ENCODE results near the gene ERVH48-1. TPM values are rescaled to one million over a fixed set of nuclear protein-coding genes. Genes with fewer than 3 reads are reported as not detected.
"Not testable (repeated sequence)": the region's sequence is repeated elsewhere in the genome, so short reads cannot be mapped to it uniquely, and the experiment has no call there.

The ERVH48-1 gene
- total RNA-seq, result not detected

DNA sequence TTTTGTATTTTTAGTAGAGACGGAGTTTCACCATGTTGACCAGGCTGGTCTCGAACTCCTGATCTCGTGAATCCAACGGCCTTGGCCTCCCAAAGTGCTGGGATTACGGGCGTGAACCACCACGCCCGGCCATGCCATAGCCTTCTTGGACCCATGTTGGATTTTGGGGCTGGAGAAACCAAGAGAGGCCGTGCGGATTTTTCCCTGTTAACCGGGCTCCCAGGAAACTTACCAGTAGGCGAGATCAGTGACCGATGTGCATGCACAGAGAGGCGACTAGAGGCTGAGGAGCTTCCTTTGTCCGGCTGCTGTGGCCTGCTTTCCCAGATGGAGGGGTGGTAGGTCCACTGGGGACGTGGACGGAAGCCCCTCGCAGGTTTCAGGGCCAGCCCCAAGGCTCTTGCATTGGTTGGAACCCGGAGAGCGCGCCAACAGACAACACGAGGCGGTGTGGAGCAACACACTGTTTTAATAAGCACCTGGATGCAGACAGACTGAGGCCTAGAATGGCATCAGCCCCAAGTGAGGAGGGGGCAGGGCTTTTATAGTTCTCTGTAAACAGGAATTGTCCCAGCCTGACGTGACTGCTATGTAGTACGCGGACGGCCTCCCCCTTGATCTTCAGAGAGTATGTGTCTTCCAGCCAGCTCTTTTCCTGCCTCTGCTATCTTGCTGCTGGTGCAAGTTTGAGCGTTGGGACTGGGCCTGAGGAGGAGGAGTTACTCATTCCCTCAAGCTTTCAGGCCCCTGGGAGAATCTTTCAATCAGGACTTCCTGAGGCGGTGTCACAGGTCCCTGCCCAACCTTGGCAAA is at the start of gene ERVH48-1:
ERVH48-1 (minus strand) TSS at position 517 of the 813 bp plus-strand sequence. CDS start 6,624 bp downstream, outside the sequence.
- no peaks in the 10 kb centered on the region for H3K27me3 Mint-ChIP-seq
- peak within 1 kb of the TSS; percentile 61 for H3K27ac Mint-ChIP-seq
- POLR2A ChIA-PET, result no interaction called here
- H3K4me3 Mint-ChIP-seq, result no peak within 1 kb of the TSS
- H3K36me3 Mint-ChIP-seq (ENCODE audit: low read depth), result no peaks in the 10 kb centered on the region
- peaks cover 20% of the 10 kb centered on the region for H3K4me1 Mint-ChIP-seq
- CTCF ChIA-PET, result interaction anchor here (0.7 kb wide), 1 partner anchor 17 kb away, joined by 4 read pairs; no protein-coding TSS in a partner anchor
- no peak for DNase-seq
- no peaks in the 10 kb centered on the region for H3K9me3 Mint-ChIP-seq

DNA sequence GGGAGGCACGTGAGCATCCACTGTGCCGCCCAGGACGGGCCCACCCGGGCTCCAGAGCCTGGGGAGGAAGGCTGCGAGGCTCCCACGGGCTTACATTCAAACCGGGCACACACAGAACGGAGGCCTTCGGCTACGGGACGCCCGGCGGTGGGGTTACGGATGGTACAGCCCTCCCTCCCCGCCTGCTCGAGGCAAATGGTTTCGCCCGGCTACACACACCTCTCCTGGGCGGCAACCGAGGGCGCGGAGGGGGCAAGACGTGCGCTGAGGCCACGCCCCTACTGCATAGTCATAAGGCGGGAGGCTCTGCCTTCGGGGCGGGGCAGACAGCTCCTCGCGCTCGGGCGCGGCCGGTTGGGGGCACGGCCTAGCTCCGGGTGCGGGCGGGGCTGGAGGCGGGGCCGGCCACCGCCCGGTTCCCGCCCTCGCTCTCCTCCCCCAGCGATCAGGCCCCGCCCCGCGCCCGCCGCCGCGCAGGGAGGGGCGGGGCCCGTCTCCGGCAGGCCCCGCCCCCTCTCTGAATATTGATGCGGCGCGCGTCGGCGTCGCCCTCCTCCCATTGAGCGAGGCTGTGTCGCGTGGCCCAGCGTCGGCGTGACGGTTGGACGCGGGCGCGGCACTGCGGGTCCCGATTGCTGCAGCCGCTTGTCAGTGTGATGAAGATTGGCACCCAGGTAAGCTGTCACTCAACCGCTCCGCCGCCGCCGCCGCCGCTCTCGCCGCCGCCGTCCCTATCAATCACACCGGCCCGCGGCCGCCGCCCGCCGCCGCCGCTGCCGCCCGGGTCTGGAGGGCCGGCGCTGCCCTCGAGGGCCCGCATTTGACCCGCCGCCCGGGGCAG is 48.8 kb upstream of the ERVH48-1 start, which contains the start of gene PKNOX1:
PKNOX1 (plus strand) TSS at position 572 of the 841 bp plus-strand sequence. CDS start 29,820 bp downstream, outside the sequence.
- H3K4me1 Mint-ChIP-seq, result peaks cover 33% of the 10 kb centered on the region

DNA sequence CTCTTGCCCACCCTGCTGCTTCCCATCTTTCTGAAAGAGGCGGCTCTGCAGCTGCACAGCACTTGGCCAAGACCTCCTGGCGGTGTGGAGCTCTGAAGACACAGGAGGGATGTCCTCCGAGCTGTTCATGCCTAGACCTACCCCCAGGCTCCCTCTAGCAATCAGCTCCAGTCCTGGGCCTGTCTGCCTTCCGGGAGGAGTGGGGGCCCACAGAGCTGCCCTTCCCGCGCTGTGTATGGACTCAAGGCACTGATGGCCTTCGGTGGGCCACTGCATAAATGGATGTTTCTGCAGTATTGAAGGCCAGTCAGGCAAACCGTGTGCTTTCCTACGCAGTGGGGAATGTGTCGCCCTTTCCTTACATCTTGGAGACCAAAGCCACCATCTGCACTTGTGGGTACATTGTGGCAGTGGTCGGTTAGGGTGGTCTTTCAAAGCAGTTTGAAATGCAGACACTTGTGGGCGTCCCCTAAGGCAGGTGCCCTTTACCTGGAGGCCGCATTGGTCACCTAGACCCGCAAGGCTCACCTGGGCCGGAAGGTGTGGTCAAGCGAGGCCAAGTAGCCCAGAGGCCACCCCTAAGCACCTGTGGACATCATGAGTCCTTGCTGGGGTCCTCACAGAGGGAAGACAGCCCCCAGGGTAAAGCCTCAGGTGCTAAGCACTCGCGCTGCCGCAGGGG is 48.0 kb upstream of the ERVH48-1 start:
- peaks cover 18% of the 10 kb centered on the region for H3K36me3 Mint-ChIP-seq (ENCODE audit: low read depth)
- no peaks in the 10 kb centered on the region for H3K27me3 Mint-ChIP-seq
- peaks cover 31% of the 10 kb centered on the region for H3K4me1 Mint-ChIP-seq
- no peaks in the 10 kb centered on the region for H3K9me3 Mint-ChIP-seq
- POLR2A ChIA-PET, result interaction anchor here (1.0 to 2.1 kb wide), 5 partner anchors 14 to 190 kb away, joined by 3 to 11 read pairs (median 3); partner anchors contain the start of genes NDUFV3 and WDR4
- no peak for DNase-seq
- CTCF ChIA-PET, result interaction anchor here (0.9 to 1.0 kb wide), 2 partner anchors 80 to 156 kb away, joined by 3 to 4 read pairs; partner anchors contain the start of gene NDUFV3
- H3K4me3 Mint-ChIP-seq, result peak overlapping the region; percentile 61
- H3K27ac Mint-ChIP-seq, result peak overlapping the region; percentile 75

More for the DNA sequence above, 48.8 kb upstream of the ERVH48-1 start, which contains the start of gene PKNOX1:
- no peaks in the 10 kb centered on the region for H3K27me3 Mint-ChIP-seq
- DNase-seq, result peak; percentile 99
- no peaks in the 10 kb centered on the region for H3K9me3 Mint-ChIP-seq
- CTCF ChIA-PET, result interaction anchor here (0.9 to 1.0 kb wide), 2 partner anchors 81 to 156 kb away, joined by 3 to 4 read pairs; partner anchors contain the start of gene NDUFV3
- POLR2A ChIA-PET, result interaction anchor here (1.0 to 2.1 kb wide), 5 partner anchors 14 to 190 kb away, joined by 3 to 11 read pairs (median 3); partner anchors contain the start of genes NDUFV3 and WDR4
- peak within 1 kb of the TSS; percentile 92 for H3K27ac Mint-ChIP-seq
- peaks cover 21% of the 10 kb centered on the region for H3K36me3 Mint-ChIP-seq (ENCODE audit: low read depth)
- peak within 1 kb of the TSS; percentile 86 for H3K4me3 Mint-ChIP-seq

DNA sequence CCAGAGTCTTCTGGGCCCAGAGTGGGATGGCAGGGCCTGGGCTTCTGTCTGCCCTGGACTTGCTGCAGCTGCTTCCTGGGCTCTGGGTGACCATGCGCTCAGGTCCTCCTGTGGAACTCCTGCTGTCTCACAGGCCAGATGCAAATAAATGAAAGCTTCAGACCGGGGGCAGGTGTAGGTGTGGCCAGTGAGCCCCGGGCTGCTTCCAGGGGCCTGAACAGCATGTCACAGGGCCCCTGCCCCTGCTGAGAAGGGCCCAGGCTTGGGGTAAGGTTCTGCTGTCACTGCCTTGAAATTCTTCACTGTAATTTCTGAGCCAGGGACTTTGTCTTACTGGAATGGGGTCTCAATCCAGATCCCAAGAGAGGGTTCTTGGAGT is 46.5 kb upstream of the ERVH48-1 start:
- peaks cover 9% of the 10 kb centered on the region for H3K36me3 Mint-ChIP-seq (ENCODE audit: low read depth)
- H3K4me3 Mint-ChIP-seq, result no peak overlapping the region
- H3K27me3 Mint-ChIP-seq, result no peaks in the 10 kb centered on the region
- H3K9me3 Mint-ChIP-seq, result no peaks in the 10 kb centered on the region
- ChIA-PET CTCF (no interaction called here), POLR2A (interaction anchor here (0.8 to 1.1 kb wide), 2 partner anchors 9 to 10 kb away, joined by 3 read pairs; no protein-coding TSS in a partner anchor)
- no peak overlapping the region for H3K27ac Mint-ChIP-seq
- peaks cover 20% of the 10 kb centered on the region for H3K4me1 Mint-ChIP-seq
- no peak for DNase-seq

DNA sequence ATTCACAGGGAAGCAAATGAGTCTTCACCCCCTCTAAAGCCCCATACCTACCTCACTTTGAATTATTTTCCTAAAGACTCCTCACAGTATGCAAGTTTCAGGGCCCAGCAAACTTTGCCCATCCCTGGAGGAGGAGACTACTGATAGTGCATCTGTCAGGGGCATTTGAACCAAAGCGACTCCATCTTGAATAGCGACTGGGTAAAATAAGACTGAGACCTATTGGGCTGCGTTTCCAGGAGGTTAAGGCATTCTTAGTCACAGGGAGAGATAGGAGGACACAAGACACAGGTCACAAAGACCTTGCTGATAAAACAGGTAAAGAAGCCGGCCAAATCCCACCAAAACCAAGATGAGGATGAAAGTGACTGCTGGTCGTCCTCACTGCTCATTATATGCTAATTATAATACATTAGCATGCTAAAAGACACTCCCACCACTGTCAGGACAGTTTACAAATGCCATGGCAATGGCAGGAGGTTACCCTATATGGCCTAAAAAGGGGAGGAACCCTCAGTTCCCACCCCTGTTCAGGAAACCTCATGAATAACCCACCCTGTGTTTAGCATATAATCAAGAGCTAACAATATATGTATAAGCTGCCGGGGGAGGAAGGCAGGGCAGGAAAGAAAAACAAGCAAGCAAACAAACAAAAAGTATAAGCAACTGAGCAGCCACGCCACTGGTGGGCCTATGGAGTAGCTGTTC is 45.7 kb upstream of the ERVH48-1 start:
- ChIA-PET CTCF (no interaction called here), POLR2A (interaction anchor here (0.8 kb wide), 1 partner anchor 8 kb away, joined by 3 read pairs; no protein-coding TSS in a partner anchor)
- no peaks in the 10 kb centered on the region for H3K27me3 Mint-ChIP-seq
- no peak overlapping the region for H3K4me3 Mint-ChIP-seq
- H3K36me3 Mint-ChIP-seq (ENCODE audit: low read depth), result peaks cover 3% of the 10 kb centered on the region
- H3K4me1 Mint-ChIP-seq, result peaks cover 12% of the 10 kb centered on the region
- H3K27ac Mint-ChIP-seq, result no peak overlapping the region
- no peaks in the 10 kb centered on the region for H3K9me3 Mint-ChIP-seq
- no peak for DNase-seq

DNA sequence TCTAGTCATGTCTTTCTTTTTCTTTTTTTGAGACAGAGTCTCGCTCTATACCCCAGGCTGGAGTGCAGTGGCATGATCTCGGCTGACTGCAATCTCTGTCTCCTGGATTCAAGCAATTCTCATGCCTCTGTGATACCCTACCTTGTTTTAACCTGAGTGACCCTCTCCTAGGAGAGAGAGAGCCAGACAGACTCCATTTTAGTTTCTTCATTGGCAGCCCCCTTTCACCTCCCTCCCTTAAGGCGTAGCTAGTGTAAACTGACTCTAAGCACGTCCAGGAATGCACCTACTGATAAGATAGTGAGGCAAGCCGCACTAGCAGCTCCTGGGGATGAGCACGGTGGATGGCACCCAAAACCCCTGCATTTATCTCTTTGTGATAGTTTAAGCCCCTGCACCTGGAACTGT is 43.8 kb upstream of the ERVH48-1 start:
- no peak for DNase-seq
- Mint-ChIP-seq H3K36me3 (ENCODE audit: low read depth) (no peaks in the 10 kb centered on the region), H3K4me1 (peaks cover 8% of the 10 kb centered on the region), H3K9me3 (no peaks in the 10 kb centered on the region), H3K27me3 (no peaks in the 10 kb centered on the region), H3K27ac (no peak overlapping the region), H3K4me3 (no peak overlapping the region)
- CTCF ChIA-PET, result no interaction called here
- POLR2A ChIA-PET, result no interaction called here

DNA sequence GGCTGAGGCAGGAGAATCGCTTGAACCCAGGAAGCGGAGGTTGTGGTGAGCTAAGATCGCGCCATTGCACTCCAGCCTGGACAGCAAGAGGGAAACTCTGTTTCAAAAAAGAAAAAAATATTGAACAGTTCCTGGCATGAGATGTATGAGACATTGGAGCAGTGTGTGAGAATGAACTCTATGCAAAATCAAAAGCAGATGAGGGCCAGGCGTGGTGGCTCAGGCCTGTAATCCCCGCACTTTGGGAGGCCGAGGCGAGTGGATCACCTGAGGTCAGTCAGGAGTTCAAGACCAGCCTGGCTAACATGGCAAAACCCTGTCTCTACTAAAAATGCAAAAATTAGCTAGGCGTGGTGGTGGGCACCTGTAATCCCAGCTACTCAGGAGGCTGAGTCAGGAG is 42.2 kb upstream of the ERVH48-1 start:
- CTCF ChIA-PET; H3K4me3 Mint-ChIP-seq; H3K4me1 Mint-ChIP-seq; POLR2A ChIA-PET; H3K27me3 Mint-ChIP-seq; H3K9me3 Mint-ChIP-seq; H3K36me3 Mint-ChIP-seq (ENCODE audit: low read depth); DNase-seq; H3K27ac Mint-ChIP-seq: not testable (repeated sequence)

DNA sequence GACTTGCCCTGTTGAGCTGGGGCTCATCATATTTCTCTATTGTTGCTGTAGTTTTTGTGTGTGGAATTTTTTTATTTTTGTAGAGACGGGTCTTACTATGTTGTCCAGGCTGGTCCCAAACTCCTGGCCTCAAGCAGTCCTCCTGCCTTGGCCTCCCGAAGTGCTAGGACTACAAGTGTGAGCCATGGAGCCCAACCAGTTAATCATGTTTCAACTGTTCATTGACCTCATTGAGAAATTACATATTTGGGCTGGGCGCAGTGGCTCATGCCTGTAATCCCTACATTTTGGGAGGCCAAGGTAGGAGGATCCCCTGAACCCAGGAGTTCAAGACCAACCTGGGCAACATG is 39.8 kb upstream of the ERVH48-1 start:
- Mint-ChIP-seq H3K36me3 (ENCODE audit: low read depth) (no peaks in the 10 kb centered on the region), H3K4me3 (no peak overlapping the region), H3K9me3 (no peaks in the 10 kb centered on the region), H3K27me3 (no peaks in the 10 kb centered on the region), H3K4me1 (no peaks in the 10 kb centered on the region), H3K27ac (no peak overlapping the region)
- ChIA-PET CTCF (no interaction called here), POLR2A (no interaction called here)
- no peak for DNase-seq

DNA sequence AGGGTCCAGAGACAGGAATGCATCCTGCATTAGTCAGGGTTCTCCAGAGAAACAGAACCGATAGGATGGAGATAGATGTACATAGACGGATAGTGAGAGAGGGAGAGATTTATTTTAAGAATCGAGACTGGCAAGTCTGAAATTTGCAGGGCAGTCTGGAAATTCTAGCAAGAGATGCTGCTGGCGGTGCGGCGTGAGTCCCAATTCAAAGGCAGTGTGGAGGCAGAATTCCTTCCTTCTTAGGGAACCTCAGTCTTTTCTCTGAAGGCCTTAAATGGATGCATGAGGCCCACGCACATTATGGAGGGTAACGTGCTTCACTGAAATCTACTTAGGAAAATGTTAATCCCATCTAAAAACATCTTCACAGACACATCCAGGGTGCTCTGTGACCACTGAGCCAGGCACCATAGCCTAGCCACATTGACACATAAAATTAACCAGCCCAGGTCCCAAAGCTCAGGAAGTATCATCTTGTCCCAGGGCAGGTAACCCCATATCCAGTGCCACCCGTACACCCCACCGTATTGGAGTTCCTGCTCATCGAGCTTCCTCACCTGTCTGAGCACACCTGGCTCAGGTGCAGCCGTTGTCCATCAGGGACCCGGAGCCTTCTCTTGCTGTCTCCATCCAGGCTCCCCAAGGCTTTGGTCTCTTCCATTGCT is 39.2 kb upstream of the ERVH48-1 start:
- ChIA-PET POLR2A (no interaction called here), CTCF (no interaction called here)
- DNase-seq, result no peak
- H3K9me3 Mint-ChIP-seq, result no peaks in the 10 kb centered on the region
- no peaks in the 10 kb centered on the region for H3K27me3 Mint-ChIP-seq
- no peak overlapping the region for H3K4me3 Mint-ChIP-seq
- no peaks in the 10 kb centered on the region for H3K36me3 Mint-ChIP-seq (ENCODE audit: low read depth)
- H3K4me1 Mint-ChIP-seq, result peaks cover 2% of the 10 kb centered on the region
- H3K27ac Mint-ChIP-seq, result no peak overlapping the region

DNA sequence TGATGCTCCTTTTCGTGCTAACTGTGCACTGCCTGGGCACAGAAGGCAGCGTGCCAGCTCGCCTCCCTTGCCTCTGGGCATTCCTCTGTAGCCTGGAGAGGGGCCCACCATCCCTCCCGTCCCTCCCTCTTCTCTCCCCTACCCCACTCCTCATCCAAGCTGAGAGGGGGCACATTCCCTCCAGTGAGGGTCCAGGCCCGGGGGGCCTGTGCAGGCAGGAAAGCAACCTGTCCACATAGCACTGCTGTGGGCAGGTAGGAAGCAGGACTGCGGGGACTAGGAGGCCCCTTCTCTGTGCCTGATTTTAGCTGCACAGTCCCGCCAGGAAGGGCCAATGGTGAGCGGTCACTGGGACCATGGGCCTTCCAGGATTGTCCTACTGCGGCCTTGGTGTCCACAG is 38.7 kb upstream of the ERVH48-1 start:
- POLR2A ChIA-PET, result no interaction called here
- peaks cover 2% of the 10 kb centered on the region for H3K4me1 Mint-ChIP-seq
- H3K9me3 Mint-ChIP-seq, result no peaks in the 10 kb centered on the region
- no peak for DNase-seq
- no peaks in the 10 kb centered on the region for H3K27me3 Mint-ChIP-seq
- H3K4me3 Mint-ChIP-seq, result no peak overlapping the region
- CTCF ChIA-PET, result interaction anchor here (0.7 kb wide), 1 partner anchor 28 kb away, joined by 4 read pairs; no protein-coding TSS in a partner anchor
- H3K36me3 Mint-ChIP-seq (ENCODE audit: low read depth), result no peaks in the 10 kb centered on the region
- H3K27ac Mint-ChIP-seq, result no peak overlapping the region

DNA sequence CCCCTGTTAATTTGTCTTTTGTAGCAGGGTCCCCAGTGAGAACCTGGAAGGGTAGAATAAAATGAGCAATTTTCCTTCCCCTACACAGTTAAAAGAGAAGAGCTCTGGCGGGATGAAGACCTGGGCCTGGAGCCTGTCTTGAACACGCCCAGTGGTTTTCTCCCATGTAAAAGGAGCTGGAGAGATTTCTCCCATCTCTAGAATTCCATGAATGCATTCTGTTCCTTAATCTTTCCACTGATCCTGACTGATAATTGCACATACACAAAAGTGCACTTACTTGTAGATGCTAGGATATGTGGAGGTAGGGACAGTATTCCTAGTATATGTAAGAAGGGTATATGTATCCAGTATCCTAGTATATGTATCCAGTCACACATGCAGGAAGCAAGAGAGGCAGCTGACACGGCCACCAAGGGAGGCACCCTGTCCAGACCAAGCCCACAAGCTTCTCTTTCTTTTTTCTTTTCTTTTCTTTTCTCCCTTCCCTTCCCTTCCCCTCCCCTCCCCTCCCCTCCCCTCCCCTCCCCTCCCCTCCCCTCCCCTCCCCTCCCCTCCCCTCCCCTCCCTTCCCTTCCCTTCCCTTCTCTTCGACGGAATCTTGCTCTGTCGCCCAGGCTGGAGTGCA is 37.1 kb upstream of the ERVH48-1 start:
- CTCF ChIA-PET, result no interaction called here

More for the DNA sequence above, 37.1 kb upstream of the ERVH48-1 start:
- POLR2A ChIA-PET, result interaction anchor here (0.8 to 1.2 kb wide), 2 partner anchors 9 to 10 kb away, joined by 3 read pairs; no protein-coding TSS in a partner anchor
- Mint-ChIP-seq H3K9me3 (no peaks in the 10 kb centered on the region), H3K27ac (no peak overlapping the region), H3K4me3 (no peak overlapping the region), H3K4me1 (peaks cover 12% of the 10 kb centered on the region), H3K27me3 (peaks cover 2% of the 10 kb centered on the region), H3K36me3 (ENCODE audit: low read depth) (no peaks in the 10 kb centered on the region)
- no peak for DNase-seq

Data from activated CD4-positive, alpha-beta memory T cell treated with anti-CD3 and anti-CD28 coated beads, Interleukin-2, amount 10 ng/mL, durations not matched to agents 7 days and 5 days (primary cell).